NCI-H345 treated with DMSO at 0.1 percent for 48 hours (cell line): ENCODE measurements around the gene CPNE2.
"Not testable (repeated sequence)": the region's sequence is repeated elsewhere in the genome, so short reads cannot be mapped to it uniquely, and the experiment has no call there.

Source experiments
- DNase-seq: peaks from one replicate; lab custom pipeline; 2025; ENCODE audit not compliant: unreplicated experiment; lab: John Stamatoyannopoulos, UW

Gene CPNE2

GRCh38 chr16:57165483-57165882 lies 73.1 kb downstream of the CPNE2 start:
- no peak for DNase-seq

DNA sequence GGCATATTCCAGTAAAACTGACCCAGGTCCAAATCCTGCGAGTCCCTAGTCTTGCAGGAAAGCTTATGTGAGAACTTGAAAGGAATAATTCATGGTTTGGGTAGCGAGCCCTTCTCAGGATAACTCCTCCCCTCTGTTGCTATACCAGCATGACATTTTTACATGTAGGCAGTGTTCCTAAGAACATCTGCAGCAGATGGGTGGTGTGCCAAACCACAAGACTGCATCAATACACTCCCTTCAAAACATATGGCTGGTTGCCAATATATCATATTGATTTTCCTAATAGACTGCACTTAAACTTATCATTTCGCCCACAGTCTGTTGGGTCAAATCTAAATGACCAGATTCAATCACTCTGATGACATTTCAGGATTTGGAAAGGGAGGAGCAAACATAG lies 73.6 kb downstream of the CPNE2 start:
- no peak for DNase-seq

DNA sequence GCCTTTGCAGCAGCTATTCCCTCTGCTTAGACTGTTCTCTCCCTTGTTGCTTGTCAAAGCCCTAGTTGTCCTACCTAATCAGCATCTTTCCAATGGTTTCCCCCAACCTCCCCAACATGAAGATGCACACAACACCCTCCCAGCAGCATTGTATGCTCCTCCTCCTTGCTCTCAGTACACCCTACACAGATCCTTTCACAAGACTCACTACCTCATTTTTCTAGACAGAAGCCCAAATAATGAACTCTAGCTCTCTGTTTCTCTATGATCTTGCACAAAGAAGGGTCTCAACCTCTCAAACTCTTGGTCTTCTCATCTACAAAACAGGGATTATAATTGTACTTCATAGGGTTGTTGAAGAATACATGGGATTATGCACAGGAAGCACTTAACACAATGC lies 74.1 kb downstream of the CPNE2 start:
- no peak for DNase-seq

- DNase-seq: no peak
These were observed 74.6 kb downstream of the CPNE2 start for GRCh38 chr16:57166951-57167350.

DNA sequence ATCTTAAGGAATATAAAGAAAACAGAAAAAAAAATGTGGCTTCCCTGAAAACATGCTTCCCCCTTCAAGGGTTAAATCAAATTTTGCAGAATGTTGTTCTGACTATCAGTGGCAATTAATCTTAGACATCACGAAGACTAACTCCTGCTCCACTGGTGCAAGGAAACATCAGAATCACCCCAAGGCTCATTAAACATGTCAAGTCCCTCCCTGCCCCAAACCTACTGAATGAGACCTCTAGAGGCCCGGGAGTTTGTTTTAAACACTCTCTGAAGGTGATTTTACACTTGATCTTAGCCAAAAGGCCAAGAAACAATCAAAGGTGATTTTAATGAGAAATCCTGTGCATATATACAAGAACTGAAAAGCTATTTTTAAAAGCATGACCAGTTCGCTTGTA lies 75.2 kb downstream of the CPNE2 start:
- DNase-seq: no peak

DNA sequence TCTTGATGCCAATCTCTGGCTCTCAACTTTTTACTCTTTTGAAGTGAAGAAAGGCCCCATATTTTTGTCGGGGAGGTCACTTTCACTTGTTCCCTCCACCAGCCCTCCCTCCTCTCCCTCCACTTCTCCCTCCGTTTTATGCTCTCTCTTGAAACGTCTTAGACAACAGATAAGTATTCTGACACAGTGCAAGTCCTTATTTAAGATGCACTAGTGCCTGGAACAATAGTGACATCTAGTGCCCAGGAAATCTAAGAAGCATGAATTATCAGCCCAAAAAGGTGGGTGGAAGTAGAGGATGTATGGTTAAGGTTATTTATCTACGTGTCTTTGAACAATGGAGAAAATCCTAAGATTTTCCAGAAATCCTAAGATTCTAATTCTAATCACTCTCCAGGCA lies 75.6 kb downstream of the CPNE2 start:
- DNase-seq: no peak

DNA sequence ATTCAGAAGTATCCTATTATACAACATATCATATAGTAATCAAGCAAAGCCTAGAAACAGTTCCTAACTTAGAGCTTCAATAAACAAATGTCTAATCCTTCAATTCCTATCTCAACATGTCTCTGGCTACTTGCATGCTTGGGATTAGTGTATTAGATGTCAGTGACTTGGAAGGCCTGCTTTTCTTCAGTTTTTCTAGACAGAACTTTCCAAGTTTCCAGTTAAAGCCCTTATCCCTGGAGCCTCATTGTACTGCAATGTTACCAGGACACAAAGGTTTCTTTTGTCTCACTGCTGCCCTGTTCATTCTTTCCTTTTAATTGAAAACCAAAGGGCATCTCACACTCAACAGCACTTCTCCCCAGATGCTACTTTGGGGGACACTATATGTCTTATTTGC lies 76.9 kb downstream of the CPNE2 start:
- DNase-seq: no peak

GRCh38 chr16:57172721-57173290 lies 80.4 kb downstream of the CPNE2 start:
- DNase-seq: no peak

DNA sequence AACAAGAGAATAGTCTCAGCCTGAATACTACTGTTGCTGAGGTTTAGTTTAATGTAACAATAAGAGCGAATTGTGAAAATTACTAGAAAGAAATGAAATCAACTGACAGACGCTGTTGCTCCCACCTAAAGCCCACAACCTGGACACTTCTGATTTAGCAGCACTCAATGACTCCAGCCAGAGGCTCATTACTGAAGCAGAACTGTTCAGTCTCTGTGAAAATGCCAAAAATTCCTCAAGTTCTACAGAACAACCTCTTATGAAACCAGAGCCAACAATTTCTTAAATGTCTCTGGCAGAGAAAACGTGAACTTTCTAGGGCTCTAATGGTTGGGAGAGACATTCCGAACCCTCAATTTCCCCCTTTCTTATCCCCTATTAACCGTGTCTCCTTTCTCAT lies 83.5 kb downstream of the CPNE2 start:
- DNase-seq: no peak

DNA sequence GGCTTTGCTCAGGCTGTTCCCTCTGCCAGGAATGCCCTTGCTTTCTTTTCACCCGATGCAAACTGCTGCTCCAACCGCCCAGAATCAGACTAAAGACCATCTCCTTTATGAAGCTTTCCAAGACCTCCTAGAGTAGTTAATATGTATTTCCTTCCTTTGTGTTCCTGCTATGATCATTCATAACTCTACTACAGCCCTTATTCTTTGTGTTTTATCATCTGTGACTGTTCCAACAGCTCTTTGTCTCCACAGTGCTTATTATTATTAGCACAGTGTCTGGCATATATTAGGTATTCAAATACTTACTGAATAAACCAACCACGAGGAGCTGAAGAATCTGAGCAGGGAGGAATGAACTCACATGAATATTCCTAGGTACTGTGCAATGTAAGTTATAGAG lies 85.8 kb downstream of the CPNE2 start:
- DNase-seq: no peak

DNA sequence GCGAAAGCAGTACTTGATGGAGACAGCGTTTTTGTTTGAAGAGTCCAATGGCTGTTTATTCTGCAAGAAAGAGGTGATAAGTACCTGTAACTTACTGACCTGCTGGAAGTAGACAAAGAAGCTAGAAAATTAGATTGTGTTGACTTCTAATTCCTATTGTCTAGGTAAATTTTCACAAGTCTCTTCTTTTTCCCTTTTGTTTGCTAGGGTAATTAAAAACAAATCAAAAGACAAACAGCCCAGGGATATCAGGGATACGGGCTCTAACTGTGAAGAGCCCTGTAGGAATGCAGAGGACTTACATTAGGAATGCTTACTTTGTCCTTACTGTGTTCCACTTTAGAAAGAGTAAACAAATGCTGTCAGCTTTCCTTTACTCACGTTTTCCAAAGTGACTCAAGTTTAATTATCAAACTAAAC lies 86.4 kb downstream of the CPNE2 start:
- DNase-seq: no peak

DNA sequence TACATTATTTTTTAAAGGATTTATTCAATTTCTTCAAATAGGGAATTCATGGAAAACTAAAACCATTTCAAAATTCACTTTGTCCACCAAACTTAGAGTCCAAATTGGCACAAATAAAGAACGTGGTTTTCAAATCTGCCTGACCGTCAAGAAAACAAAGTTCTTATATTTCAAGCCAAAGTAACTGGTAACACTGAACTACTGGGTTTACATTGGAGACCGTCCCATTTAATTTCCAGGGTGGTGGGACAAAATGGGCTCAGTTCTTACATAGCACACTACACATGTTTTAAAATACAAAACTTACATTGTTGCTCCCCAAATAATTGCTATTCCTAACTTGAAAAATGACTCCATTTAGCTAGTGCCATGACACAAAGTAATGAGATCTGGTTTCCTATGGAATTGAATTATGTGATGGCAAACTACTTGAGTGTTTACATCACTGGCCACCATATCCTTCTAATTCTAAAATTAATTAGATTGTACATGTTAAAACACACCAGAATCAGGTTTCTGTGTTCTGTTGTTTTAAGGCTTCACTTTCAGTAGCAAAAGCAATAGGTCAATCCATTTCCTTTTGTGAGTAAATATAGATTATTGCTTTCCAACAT lies 86.9 kb downstream of the CPNE2 start:
- no peak for DNase-seq

GRCh38 chr16:57184113-57184512 lies 91.7 kb downstream of the CPNE2 start:
- DNase-seq: no peak

DNA sequence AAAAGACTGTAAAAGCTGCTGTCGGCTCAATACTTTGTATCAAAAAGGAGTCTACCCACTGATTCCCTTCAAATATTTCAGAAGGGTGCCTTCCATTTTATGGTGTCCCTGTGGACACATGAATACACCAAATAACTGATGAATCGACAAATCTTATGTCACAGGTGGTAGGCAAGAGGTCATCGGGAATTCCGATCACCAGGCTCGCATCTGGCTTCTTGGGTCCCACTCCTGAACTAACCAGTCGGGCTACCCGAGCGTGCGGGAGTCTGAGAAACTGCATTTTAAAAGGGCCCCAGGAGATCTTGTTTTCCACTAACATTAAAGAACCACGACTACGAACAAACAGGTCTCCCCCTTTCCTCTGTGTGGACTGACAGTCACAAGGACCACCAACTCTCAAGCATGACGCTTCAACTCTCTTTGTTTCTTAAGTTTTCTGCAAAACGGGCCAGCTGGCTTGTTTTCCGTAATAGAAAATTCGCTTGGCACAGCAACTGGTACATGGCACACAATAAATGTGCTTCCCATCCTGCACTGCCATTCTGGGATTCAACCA lies 92.6 kb downstream of the CPNE2 start:
- DNase-seq: no peak

- no peak for DNase-seq
These were observed 93.1 kb downstream of the CPNE2 start for GRCh38 chr16:57185446-57185944.

DNA sequence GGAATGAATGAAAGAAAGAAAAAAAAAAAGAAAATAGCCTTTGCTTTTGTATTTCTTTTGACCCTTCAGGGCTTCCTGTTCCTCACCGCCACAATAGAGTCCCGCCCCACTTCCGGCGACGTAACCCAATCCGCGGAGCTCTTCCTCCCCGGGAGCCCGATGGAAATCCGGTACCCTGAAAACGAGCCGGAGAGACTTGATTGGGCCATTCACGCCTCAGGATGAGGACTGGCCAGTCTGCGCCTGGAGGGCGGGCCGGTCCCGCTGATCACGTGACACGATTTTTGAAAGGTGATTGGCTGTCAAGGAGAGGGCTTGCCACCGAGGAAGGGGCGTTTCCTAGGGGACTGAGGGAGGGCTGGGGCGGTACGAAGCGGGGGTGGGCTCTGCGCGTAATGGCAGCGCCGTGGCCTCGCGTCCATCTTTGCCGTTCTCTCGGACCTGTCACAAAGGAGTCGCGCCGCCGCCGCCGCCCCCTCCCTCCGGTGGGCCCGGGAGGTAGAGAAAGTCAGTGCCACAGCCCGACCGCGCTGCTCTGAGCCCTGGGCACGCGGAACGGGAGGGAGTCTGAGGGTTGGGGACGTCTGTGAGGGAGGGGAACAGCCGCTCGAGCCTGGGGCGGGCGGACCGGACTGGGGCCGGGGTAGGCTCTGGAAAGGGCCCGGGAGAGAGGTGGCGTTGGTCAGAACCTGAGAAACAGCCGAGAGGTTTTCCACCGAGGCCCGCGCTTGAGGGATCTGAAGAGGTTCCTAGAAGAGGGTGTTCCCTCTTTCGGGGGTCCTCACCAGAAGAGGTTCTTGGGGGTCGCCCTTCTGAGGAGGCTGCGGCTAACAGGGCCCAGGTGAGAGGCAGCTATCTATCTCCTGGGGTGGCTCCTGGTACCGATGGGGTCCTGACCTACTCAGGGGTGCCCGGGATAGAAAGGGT lies 93.8 kb downstream of the CPNE2 start, which contains the start of the genes PSME3IP1 and RSPRY1:
Gene PSME3IP1 (minus strand): TSS at position 95 of the 927 bp plus-strand sequence. CDS start 12,185 bp downstream, outside the sequence.
Gene RSPRY1 (plus strand): TSS at position 385 of the 927 bp plus-strand sequence. CDS start 18,330 bp downstream, outside the sequence.
- DNase-seq: peak; percentile 93

DNA sequence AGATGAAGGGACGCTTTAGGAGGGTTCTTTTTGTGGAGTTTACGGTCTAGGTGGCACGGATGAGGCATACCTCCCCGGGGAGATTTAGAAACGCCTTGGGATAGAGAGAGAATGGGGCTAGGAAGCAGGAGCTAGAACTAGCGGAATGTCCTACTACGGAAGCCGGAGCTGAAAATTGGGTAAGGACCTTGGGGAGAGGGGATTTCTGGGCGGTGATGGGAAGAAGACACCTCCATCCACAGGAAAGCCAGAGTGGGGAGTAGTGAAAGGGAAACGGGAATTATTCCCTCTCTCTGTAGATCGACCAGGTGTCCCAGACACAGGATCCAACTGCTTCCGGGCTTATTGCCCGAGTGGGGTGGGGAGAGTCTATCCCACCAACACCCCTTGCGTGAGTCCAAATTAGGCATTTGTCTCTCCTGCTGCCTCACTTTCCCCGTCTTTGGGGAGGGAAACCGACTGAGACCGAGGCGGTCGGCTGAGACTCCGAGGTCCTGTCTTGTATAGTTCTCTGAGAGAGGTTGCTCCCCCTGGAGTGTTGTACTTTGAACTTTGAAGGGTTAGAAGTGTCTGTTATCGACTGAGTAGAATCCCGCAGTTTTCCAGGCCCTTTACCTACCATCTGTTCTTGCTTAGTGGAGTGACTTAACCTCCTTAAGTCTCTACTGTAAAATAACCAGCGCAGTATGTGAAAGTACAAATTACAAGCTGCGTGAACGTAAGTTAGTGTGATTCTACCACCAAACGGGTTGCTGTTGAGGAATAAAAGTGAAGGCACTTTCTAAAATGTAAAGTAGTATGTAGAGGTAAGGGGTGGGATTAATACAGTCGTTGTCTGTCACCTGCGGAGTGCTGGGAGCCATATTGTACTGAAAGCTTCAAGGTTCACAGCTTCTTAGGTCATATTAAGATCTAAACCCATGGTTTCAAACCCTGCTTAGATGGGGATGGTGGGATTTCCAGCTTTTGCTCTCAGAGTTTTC lies 94.8 kb downstream of the CPNE2 start:
- DNase-seq: no peak

DNA sequence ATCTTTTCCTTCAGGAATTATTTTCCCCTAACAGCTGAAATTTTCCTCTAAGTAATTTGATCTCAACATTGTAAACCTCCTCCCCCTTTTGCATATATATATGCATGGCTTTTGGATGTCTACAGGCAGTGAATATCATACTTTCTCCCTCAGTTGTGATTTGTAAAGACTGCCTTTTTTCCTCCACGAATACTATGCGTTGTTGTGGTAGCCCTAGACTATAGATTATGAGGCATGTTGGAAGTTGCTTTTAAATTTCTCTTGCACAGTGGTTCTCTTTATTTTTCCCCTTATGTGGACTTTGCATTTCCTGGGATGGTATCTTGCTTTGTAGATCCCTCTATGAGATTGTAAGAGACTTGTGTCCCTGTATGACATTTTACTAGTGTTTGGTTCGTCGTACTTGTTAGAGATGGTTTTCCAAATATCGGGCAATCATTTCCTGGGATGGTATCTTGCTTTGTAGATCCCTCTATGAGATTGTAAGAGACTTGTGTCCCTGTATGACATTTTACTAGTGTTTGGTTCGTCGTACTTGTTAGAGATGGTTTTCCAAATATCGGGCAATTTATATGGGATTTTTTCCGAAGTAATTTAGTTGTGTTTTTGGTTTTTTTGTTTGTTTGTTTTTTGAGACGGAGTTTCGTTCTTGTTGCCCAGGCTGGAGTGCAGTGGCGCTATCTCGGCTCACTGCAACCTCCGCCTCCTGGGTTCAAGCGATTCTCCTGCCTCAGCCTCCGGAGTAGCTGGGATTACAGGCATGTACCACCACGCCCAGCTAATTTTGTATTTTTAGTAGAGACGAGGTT lies 95.7 kb downstream of the CPNE2 start:
- not testable (repeated sequence) for DNase-seq

DNA sequence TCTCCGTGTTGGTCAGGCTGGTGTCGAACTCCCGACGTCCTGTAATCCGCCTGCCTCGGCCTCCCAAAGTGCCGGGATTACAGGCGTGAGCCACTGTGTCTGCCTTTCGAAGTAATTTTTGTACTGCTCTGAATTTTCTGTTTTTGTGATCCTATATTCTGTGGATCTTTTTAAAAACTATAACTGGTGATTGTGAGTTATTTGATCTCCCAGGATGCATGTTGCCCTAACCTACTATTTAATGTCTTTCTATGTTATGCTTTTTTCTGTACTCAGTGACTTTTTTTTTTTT lies 96.3 kb downstream of the CPNE2 start:
- DNase-seq: no peak

DNA sequence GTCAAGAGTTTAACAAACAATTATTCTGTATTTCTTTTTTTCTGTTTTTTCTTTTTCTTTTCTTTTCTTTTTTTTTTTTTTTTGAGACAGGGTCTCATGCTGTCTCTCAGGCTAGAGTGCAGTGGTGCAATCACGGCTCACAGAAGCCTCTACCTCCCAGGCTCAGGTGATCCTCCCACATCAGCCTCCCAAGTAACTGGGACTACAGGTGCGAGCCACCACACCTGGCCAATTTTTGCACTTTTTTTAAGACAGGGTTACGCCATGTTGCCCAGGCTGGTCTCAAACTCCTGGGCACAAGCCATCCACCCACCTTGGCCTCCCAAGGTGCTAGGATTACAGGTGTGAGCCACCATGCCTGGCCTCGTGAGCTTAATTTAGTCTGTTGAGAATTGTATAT lies 97.1 kb downstream of the CPNE2 start:
- DNase-seq: not testable (repeated sequence)
